Keratinocyte (primary cell): ENCODE measurements around the gene GRSF1. TPM values are rescaled to one million over a fixed set of nuclear protein-coding genes. Genes with fewer than 3 reads are reported as not detected.

ENCODE experiments used
- DNase-seq: peaks from one replicate; pipeline ENCODE4 v3.0.0-alpha.2; 2011; ENCODE audit warnings: low read depth, missing footprints, low spot score
- FAIRE-seq: peaks from 2 replicates; lab custom pipeline; 2011; peaks lifted over from hg19 to GRCh38; lab: Jason Lieb, UNC
- H2AFZ ChIP-seq: 2 replicates; pipeline ENCODE4 v1.6.0; 2012; ENCODE audit warnings: low read length, control low read depth, inconsistent platforms; ENCODE audit not compliant: control insufficient read depth
- H3K27ac ChIP-seq: 2 replicates; pipeline ENCODE4 v1.5.1; 2011; ENCODE audit warnings: low read length; ENCODE audit not compliant: control insufficient read depth, insufficient read depth
- H3K27me3 ChIP-seq: 3 replicates; pipeline ENCODE4 v1.6.0; 2011; ENCODE audit warnings: low read length; ENCODE audit not compliant: control insufficient read depth, insufficient read depth; ENCODE audit errors: extremely low read depth
- H3K36me3 ChIP-seq, 2 experiments: 2 replicates in 1 of 2; 3 replicates in 1 of 2; pipeline ENCODE4 v1.5.1; 2011; ENCODE audit warnings: low read length in 2 of 2, mild to moderate bottlenecking in 1 of 2; ENCODE audit not compliant: control insufficient read depth in 2 of 2, insufficient read depth in 2 of 2; ENCODE audit errors: extremely low read depth in 1 of 2
- H3K4me1 ChIP-seq: 3 replicates; pipeline ENCODE4 v1.5.1; 2011; ENCODE audit warnings: low read length; ENCODE audit not compliant: control insufficient read depth, insufficient read depth; ENCODE audit errors: extremely low read depth
- H3K4me2 ChIP-seq: 3 replicates; pipeline ENCODE4 v1.6.0; 2011; ENCODE audit warnings: low read depth, low read length; ENCODE audit not compliant: control insufficient read depth, insufficient read depth; ENCODE audit errors: extremely low read depth
- H3K4me3 ChIP-seq, 3 experiments: fragments of 200-600 bp in 1 of 3; sonication (generic) in 1 of 3; 2 replicates in 2 of 3; 3 replicates in 1 of 3; pipeline ENCODE4 v1.5.1; 2011 to 2016; ENCODE audit warnings: low read length in 3 of 3, mild to moderate bottlenecking in 3 of 3, control low read depth in 2 of 3, inconsistent platforms in 1 of 3, low read depth in 1 of 3, mixed read lengths in 1 of 3, mixed run types in 1 of 3, moderate library complexity in 1 of 3; ENCODE audit not compliant: control insufficient read depth in 2 of 3, insufficient read depth in 2 of 3; ENCODE audit errors: extremely low read depth in 1 of 3
- H3K79me2 ChIP-seq: 2 replicates; pipeline ENCODE4 v1.6.0; 2012; ENCODE audit warnings: low read length; ENCODE audit not compliant: control insufficient read depth, insufficient read depth
- H3K9ac ChIP-seq: 3 replicates; pipeline ENCODE4 v1.6.0; 2011; ENCODE audit warnings: low read length; ENCODE audit not compliant: control insufficient read depth, insufficient read depth; ENCODE audit errors: extremely low read depth
- H3K9me1 ChIP-seq: 3 replicates; pipeline ENCODE4 v1.6.0; 2011; ENCODE audit warnings: low read length; ENCODE audit not compliant: control insufficient read depth, insufficient read depth; ENCODE audit errors: extremely low read depth
- H3K9me3 ChIP-seq: 2 replicates; pipeline ENCODE4 v1.5.1; 2012; ENCODE audit warnings: low read depth, low read length; ENCODE audit not compliant: control insufficient read depth
- H4K20me1 ChIP-seq: 3 replicates; pipeline ENCODE4 v1.6.0; 2011; ENCODE audit warnings: low read length; ENCODE audit not compliant: control insufficient read depth, insufficient read depth; ENCODE audit errors: extremely low read depth
- CTCF ChIP-seq, 3 experiments: IDR thresholded peaks in 1 of 3; conservative IDR thresholded peaks in 1 of 3; optimal IDR thresholded peaks in 1 of 3; 2 replicates in 2 of 3; 3 replicates in 1 of 3; pipeline versions ENCODE3 to v1.5.1; 2011; ENCODE audit warnings: low read length in 3 of 3, mild to moderate bottlenecking in 3 of 3, moderate library complexity in 2 of 3, control low read depth in 1 of 3, inconsistent platforms in 1 of 3; ENCODE audit not compliant: insufficient read depth in 2 of 3; ENCODE audit errors: extremely low read depth in 1 of 3
- EZH2 ChIP-seq: IDR thresholded peaks from one replicate; pipeline ENCODE4 v1.6.1; 2012; ENCODE audit warnings: inconsistent platforms, mild to moderate bottlenecking, low read length, moderate library complexity
- dilution Hi-C: fragments of 300-500 bp; cut with MboI; formaldehyde crosslinking; loops from one replicate; pipeline ENCODE4 v1.7.0; 2020; ENCODE audit warnings: low sequenced_read_pairs; ENCODE audit not compliant: extremely low pct_ligation_motif_present
- polyA plus RNA-seq, 5 experiments: library from polyadenylated mRNA; depleted of rRNA in 3 of 5; stranded (reverse) in 3 of 5; stranded (forward) in 1 of 5; unstranded in 1 of 5; fragments of >200 nt; gene quantifications; 1 replicate in 1 of 5; 2 replicates in 3 of 5; 3 replicates in 1 of 5; pipeline versions ENCODE4 v1.2.1 to v1.2.3, GENCODE V29; 2011 to 2012; ENCODE audit warnings: missing spikeins in 2 of 5, low read depth in 1 of 5, low replicate concordance in 1 of 5

The GRSF1 gene
- polyA plus RNA-seq, 1 donor (not counting 4 experiments of a cell fraction or from before 2014, with no cell fraction given), result 121 TPM

GRCh38 chr4:70859066-70859465, 19.4 kb upstream of the GRSF1 start:
- no peak overlapping the region for H3K4me3 ChIP-seq
- H4K20me1 ChIP-seq, result no peaks in the 10 kb centered on the region
- H2AFZ ChIP-seq, result no peak overlapping the region
- H3K9ac ChIP-seq, result no peak overlapping the region
- H3K4me1 ChIP-seq, result no peaks in the 10 kb centered on the region
- TF ChIP-seq CTCF (optimal IDR thresholded peaks at IDR 0.05 in 1 of 3, IDR thresholded peaks at IDR 0.05 in 1 of 3, conservative IDR thresholded peaks at IDR 0.05 in 1 of 3; ENCODE audit: extremely low read depth in 1 of 3, insufficient read depth in 2 of 3, low read length in 3 of 3) (no peak), EZH2 (no peak)
- no peak overlapping the region for H3K27ac ChIP-seq
- no peaks in the 10 kb centered on the region for H3K36me3 ChIP-seq
- no peaks in the 10 kb centered on the region for H3K27me3 ChIP-seq
- dilution Hi-C loops, result no loop called here
- no peaks in the 10 kb centered on the region for H3K79me2 ChIP-seq
- no peaks in the 10 kb centered on the region for H3K9me3 ChIP-seq
- no peak for FAIRE-seq
- DNase-seq, result no peak
- no peaks in the 10 kb centered on the region for H3K9me1 ChIP-seq
- no peak overlapping the region for H3K4me2 ChIP-seq

- Histone ChIP-seq H3K27ac (no peak overlapping the region), H3K79me2 (no peaks in the 10 kb centered on the region), H3K4me2 (no peak overlapping the region), H3K9me1 (no peaks in the 10 kb centered on the region), H3K4me3 (no peak overlapping the region), H3K27me3 (no peaks in the 10 kb centered on the region), H4K20me1 (no peaks in the 10 kb centered on the region), H3K9ac (no peak overlapping the region), H3K4me1 (no peaks in the 10 kb centered on the region), H3K9me3 (no peaks in the 10 kb centered on the region), H3K36me3 (no peaks in the 10 kb centered on the region), H2AFZ (no peak overlapping the region)
- DNase-seq (no peak), FAIRE-seq (no peak)
- TF ChIP-seq EZH2 (no peak), CTCF (optimal IDR thresholded peaks at IDR 0.05 in 1 of 3, IDR thresholded peaks at IDR 0.05 in 1 of 3, conservative IDR thresholded peaks at IDR 0.05 in 1 of 3; ENCODE audit: extremely low read depth in 1 of 3, insufficient read depth in 2 of 3, low read length in 3 of 3) (no peak)
- dilution Hi-C loops, result no loop called here
These were observed 18.8 kb upstream of the GRSF1 start for GRCh38 chr4:70858454-70858853.
